CD4-positive, alpha-beta T cell treated with Interleukin-2 at 100 ng/mL for 4 hours (primary cell): ENCODE results near the gene PBX4.
A peak's percentile ranks its signal among the peaks of the same experiment; 100 is the strongest.

Experiments
- DNase-seq: peaks from one replicate; pipeline ENCODE4 v3.0.0-alpha.2; 2020; ENCODE audit warnings: low spot score

The PBX4 gene

GRCh38 chr19:19588546-19588945, 29.9 kb downstream of the PBX4 start:
- DNase-seq, result no peak

- no peak for DNase-seq
Measured at GRCh38 chr19:19587771-19588170, 30.7 kb downstream of the PBX4 start.

GRCh38 chr19:19584356-19584755, 34.1 kb downstream of the PBX4 start:
- DNase-seq, result no peak

GRCh38 chr19:19582471-19582870, 36.0 kb downstream of the PBX4 start:
- DNase-seq, result no peak

- DNase-seq, result no peak
Measured at GRCh38 chr19:19581391-19581790, 37.1 kb downstream of the PBX4 start.

- DNase-seq, result no peak
Measured at GRCh38 chr19:19580418-19580817, 38.1 kb downstream of the PBX4 start.

GRCh38 chr19:19579533-19580361, 38.7 kb downstream of the PBX4 start:
- DNase-seq, result no peak

GRCh38 chr19:19578252-19578651, 40.2 kb downstream of the PBX4 start:
- no peak for DNase-seq

- no peak for DNase-seq
Measured at GRCh38 chr19:19575411-19575810, 43.1 kb downstream of the PBX4 start.

GRCh38 chr19:19571071-19571786, 47.3 kb downstream of the PBX4 start:
- no peak for DNase-seq

- no peak for DNase-seq
Measured at GRCh38 chr19:19570571-19570970, 47.9 kb downstream of the PBX4 start.

GRCh38 chr19:19568802-19569756, 49.4 kb downstream of the PBX4 start:
- no peak for DNase-seq

- DNase-seq, result no peak
Measured at GRCh38 chr19:19567391-19567790, 51.1 kb downstream of the PBX4 start.

- DNase-seq, result no peak
Measured at GRCh38 chr19:19566306-19566705, 52.2 kb downstream of the PBX4 start.

GRCh38 chr19:19563348-19563848, 55.1 kb downstream of the PBX4 start:
- DNase-seq, result no peak

- DNase-seq, result peak; percentile 49
Measured at GRCh38 chr19:19562665-19563347, 55.7 kb downstream of the PBX4 start.

- DNase-seq, result no peak
Measured at GRCh38 chr19:19561946-19562664, 56.4 kb downstream of the PBX4 start.

- DNase-seq, result no peak
Measured at GRCh38 chr19:19559931-19560330, 58.6 kb downstream of the PBX4 start.

- DNase-seq, result no peak
Measured at GRCh38 chr19:19558636-19559035, 59.9 kb downstream of the PBX4 start.

GRCh38 chr19:19558055-19558454, 60.4 kb downstream of the PBX4 start:
- DNase-seq, result no peak
